Stromal cell of bone marrow (primary cell): Measurements from ENCODE around the gene CPNE8.
A peak's percentile ranks its signal among the peaks of the same experiment; 100 is the strongest.

Experiments
- DNase-seq: peaks from one replicate; pipeline ENCODE4 v3.0.0-alpha.2; 2012; ENCODE audit warnings: low read depth

CPNE8 gene

DNA sequence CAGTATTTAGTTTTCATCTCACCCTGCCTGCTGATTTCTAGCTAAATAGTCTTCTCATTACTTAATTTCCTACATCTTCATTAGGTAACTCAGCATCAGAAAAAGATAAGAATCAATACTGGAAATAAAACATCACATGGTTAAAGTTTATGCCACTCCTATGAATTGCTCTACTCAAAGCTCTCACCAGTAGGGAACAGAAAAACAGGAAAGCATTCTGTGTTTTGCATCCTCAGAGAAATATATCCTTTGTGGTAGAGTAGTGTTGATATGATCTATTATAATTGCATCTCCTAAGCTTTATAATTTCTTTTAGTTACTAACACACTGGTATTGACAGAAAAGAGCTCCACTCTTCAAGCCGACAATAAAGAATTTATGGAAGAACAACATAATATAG lies 9.9 kb downstream of the CPNE8 start:
- DNase-seq: no peak

DNA sequence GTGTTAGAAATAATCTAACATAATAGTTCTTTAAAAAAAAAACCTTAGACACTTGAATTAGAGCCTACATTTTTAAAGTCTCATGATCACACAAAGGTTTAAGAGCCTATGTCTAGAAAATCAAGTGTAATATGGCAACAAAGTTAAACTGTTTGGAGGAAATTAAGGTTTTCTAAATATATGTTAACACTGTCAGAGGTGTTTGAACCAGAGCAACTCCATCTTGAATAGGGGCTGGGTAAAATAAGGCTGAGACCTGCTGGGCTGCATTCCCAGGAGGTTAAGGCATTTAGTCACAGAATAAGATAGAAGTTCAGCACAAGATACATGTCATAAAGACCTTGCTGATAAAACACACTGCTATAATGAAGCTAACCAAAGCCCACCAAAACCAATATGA lies 12.4 kb downstream of the CPNE8 start:
- DNase-seq: no peak

DNA sequence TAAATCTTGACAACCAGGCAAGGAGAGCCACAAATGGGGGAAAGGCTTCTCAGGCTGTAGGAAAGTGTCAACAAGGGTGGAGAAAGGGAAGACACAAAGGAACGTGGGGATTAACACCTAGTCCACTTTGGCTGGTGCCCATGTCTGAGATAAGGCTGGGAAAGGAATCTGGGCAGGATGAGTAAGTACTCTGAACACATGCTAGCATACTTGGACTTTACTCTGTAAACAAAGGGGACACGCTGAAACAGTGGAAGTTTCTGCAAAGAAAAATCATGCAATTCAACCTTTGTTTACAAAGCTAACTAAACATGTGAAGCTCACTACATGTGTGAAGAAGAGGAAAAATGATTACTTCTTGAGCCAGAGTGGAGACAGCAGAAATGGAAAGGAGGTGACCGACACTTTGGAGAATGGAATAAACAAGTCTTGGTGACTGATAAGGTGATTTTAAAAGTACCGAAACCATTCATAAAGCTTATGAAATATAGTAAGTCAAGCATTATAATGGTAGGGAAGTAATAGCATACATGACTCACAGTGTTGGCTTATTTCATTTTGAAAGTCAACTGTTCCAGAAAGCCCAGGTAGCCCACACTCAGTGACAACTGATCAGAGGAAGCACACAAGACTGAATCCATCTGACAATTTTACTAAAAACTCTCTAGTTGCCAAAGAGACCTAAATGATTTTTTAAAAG lies 13.2 kb downstream of the CPNE8 start:
- DNase-seq: no peak

DNA sequence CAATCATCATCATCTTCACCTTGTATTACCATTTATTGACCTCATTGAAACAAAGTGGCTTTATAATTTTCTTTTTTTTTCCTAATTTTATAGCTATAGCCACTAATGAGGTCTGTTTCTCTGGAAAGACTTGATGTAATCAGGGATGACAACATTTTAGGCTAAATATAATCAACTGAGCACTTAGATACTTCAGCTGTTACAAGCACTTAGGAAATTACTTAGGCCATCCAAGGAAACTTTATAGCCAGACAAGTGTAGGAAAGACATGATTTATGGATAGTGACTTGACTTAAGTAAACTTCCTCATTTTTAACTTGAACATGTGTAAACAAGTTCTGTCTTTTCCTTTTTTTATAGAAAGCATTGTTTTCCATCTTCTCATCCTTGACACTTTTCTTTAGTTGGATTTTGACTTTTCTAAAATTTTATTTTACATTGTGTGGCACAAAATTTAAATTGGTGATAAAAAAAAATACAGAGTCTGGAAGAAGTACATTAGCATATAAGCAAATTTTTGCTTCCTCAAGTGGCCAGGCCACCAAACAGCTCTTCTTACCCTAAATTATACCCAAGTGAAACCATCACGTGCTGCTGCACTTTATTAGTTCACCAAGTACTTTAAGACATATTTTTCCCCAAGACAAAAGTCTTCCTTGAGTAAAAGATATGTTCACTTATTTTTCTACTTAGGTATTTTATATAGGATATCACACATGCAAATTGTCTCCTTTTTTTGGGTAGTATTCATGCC lies 15.1 kb downstream of the CPNE8 start:
- DNase-seq: no peak

DNA sequence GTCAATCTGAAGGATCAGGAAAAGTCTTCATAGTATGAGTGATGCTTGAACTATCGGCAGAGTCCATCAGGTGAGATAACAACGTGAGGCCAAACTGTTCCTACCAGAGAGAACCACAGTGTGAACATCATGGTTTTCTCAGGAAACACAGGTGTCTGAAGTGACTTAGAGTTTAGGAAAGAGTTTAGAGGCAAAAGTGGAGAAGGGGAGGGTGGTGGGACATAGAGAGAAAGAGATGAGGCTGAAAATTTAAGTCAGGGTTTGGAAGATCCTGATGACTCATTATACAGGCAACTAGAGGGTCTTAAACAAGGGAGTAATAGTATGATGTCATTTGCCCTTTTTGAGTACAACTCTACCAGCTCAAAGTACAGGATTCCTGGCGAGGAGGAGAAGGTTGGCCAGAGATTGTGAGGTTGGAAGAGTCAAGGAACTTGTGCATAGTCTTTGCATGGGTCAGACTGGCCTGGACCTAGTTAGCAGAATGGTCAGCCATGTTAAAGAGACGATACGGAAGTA lies 16.0 kb downstream of the CPNE8 start:
- DNase-seq: no peak

DNA sequence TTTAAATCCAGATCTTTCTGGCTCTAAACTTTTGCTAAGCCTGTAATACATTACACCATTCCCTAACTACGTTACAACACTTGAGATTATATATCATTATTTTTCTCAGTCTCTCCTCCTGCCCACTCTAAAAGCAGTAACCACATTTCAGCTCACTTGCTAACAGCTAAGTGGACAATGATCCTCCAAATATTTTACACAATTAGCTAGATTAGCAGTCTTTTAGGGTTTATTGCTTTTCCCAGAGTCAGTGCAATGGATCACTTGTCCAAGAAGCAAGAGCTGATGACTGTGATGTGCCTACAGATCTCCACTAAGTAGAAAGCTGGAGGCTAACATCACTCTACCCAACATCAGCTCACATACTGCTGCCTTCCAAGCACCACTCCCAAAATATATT lies 17.6 kb downstream of the CPNE8 start:
- DNase-seq: no peak

DNA sequence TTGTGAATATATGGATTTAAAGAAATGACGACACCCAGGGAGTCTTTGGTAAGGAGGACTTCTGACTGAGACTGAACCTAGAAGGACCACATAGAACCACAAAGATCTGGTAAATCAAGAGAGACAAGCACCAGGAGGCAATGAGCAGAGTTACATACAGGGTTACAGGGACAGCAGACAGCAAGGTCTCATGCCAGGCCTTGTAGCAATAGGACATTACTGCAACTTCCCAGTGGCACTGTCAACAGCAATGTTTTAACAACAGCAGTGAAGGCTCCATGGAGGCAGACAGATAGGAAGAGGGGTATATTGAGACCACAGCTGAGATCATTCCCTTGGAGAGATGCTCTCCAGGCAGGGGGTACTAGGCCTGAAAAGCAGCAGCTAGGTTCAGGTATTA lies 18.5 kb downstream of the CPNE8 start:
- DNase-seq: no peak

DNA sequence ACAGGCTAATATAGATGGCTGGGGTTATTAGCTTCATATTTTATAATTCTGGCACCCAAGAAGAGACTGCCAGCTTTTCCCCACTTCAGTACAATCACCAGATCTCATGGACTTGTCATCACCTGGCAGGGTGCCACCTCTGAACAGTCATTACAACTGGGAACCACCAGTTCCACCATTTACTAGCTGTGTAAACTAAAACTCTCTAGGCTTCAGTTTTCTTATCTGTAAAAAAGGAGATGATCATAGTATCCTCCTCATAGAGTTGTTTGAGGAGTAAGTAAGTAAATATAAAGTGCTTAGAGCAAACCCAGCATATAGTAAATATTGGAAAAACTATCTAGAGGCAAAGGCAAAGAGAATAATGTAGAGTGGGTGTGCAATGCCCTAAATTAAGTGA lies 19.3 kb downstream of the CPNE8 start:
- peak; percentile 76 for DNase-seq

DNA sequence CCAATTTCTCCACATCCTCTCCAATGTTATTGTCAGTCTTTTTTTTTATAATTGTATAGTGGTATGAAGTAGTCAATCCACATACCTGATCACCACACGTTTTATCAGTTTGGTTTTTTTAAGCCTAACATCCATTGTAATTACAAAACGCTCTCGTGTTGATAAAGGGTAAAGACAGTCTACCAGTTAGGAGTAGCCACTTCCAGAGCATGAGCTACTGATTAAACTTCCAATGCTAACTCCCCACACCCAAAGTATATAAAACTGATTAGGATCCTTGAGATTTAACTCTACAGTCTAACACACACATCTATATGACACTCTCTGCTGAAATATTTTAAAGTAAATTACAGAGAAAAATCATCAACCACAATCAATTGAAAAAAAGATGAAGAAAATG lies 20.7 kb downstream of the CPNE8 start:
- DNase-seq: no peak

DNA sequence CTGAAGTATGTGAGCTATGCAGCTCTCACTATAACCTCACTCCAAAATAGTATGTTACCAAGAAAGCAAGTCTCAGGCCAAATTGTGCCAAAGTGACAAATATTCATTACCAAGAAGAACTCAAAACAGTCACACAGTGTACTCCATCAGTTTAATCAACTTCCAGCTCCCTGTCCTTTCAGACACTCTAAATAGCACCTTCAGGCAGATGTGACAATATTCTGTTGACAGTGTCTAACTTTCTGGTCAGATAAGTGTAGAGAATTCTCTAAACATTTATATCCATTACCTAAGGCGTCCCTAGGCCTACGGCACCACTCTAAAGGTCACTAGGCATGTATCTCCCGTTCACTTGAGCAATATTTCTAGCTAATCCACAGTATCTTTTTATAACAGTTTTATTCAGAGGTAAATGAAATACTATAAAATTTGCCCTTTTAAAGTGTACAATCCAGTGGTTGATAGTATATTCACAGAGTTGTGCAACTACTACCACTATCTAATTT lies 21.7 kb downstream of the CPNE8 start:
- no peak for DNase-seq

DNA sequence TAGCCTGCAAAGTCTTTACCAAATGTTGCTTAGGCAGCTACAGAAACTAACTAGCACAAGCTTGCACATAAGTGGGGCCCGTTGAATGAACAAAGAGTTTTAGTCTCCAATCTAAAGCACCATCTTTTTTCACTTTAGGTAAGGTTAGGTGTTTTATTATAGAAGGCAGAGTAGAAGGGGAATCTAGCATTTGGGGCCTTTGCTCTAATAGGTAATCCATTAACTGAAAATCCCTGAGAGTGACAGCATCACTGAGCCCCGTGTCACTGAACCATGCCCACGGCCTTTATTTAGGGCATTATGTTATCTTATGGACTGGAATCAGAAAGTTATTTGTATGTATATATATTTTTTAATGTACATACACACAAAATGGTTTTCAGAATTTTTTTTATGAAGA lies 25.1 kb downstream of the CPNE8 start:
- DNase-seq: no peak

DNA sequence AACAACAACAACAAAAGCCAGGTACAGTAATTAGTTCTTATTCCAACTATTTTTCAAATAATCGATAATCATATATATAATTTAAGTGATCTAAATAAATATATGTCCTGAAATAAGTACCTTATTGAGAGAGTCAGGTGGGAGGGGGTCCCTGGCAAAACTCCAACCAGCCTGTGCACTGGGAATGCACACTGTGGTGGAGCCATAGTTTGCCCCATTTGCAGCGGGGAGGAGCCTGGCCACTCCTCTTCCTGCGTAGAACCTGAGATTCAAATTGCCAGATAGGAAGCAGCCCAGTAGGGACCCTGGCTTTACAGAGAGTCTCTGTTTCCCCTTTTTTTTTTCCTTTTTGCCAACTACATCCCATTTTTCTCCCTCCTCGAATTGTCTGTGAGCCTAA lies 26.4 kb downstream of the CPNE8 start:
- DNase-seq: no peak

DNA sequence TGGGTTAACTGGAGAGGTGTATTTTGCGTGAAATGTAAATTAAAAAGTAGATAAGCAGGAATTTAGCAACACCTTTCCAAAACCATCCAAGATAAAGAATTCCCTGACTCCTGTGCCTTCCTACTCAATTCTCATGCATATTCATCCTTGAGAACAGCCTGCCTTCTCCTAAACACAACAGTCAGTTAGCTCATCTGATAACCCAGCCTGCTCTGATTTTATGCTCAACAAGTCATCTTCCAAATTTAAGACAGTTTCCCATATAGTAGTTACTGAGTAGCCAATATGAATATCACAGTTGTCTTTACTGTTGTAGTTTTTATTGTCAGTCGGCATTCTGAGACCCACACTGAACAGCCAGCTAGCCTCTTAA lies 27.1 kb downstream of the CPNE8 start:
- DNase-seq: no peak

DNA sequence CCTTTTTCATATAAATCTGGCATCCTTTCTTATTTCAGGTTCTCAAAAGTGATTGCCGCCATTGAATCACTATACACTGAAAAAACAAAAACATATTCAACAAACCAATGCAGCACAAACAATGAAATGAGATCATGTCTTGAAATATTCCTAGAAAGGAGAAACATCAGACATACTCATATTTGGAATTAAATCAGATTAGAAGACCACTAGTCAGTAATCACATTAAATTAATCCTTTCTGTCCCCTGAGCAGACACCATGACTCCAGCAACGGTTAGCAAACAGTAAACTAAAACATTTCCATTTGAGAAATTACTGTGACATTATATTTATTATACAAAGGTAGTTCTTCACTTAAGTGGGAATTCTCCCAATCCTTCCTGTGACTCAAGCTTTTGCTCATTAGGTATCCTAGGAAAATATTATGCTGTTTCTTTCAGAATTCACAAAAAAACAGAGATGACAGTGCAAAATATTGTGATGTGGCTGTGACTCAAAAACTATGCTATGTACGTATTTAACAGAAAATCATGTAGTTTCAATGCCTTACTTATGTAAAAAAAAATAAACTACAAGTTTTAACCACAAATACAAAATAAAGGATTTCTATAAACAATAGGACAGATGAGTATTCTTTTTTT lies 29.7 kb downstream of the CPNE8 start:
- peak; percentile 22 for DNase-seq

DNA sequence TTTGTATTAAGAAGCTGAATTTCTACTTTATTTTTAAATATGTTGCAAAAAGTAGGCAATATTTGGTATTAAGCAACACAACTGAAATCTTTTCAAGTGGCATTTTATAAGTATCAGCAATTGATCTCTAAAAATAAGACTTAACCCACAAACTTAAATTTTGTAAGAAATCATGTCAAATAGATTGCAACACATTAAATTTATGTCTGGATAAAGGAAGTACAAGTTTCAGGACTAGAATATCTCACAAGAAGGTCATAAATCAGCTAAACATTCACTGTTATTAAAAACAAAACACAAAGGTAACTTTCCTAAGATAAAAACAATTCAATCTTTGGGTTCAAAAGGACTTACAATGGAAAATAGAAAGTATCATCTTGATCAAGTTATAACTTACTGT lies 32.8 kb downstream of the CPNE8 start:
- DNase-seq: no peak

DNA sequence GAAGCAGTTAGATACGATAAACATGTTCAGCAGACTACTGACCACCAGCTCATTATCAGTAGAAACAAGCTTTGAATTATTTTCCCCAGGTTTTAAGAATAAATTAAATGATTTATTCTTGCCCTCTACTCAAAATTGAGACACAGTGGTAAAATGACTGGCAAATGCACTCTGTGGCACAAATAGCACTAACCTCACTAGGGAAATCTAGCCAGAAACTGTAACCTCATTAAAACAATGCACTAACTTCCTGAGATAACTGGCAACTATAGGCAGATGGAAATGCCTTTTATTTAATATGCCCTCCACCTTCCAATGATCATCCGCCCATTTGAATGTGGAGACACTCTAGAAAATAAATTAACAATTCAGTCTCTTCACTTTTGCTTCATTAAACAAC lies 33.2 kb downstream of the CPNE8 start:
- no peak for DNase-seq

DNA sequence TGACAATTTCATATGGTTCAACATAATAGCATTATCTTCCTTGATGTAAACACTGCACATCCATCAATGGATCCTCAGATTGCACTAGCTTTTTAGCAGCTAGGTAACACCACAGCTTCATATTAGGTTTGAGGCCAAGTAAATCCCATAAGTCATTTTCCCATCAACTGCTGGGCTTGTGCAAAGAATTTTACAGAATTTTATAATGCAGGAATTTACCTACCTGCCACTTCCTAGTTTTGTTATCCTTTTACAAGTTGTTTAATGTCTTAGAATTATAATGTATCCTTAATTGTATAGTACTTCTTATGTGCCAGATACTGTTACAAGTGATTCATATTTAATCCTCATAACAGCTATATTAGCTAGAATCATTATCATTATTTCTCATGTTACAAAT lies 36.4 kb downstream of the CPNE8 start:
- no peak for DNase-seq

DNA sequence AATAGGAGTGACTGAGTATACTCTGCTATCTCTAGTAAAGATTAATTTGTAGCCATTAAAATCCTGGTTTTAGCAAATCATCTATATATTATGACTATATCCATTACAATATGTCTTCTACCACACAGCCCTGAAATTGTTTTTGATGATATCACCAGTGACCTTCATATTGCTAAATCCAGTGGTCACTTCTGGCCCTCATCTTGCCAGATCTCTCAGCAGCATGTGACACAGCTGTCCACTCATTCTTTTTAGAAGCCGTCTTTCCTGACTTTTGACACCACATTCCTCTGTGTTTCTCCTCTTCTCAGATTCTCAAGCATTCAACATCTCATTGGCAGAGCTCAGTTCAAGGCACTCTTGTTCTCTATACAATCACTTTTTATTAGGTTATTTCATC lies 54.9 kb downstream of the CPNE8 start:
- DNase-seq: peak; percentile 28

DNA sequence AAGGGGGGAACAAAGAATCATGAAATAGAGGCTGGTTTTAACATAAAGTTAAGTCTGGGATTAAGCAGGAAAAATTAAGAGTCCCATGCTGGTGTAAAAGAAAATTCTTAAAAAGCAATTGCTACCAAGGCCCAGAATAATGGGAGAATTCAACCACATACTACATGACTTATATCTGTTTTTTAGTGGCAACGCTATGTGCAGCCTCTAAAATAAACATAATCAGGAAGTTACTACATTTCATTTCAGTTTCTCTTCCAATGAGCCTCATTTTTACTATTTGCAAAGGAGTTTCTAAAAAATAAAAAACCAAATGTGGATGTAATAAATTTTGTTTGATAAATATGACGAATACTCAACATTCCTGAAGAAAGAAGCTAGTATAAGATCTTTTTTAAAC lies 58.1 kb downstream of the CPNE8 start:
- DNase-seq: no peak

DNA sequence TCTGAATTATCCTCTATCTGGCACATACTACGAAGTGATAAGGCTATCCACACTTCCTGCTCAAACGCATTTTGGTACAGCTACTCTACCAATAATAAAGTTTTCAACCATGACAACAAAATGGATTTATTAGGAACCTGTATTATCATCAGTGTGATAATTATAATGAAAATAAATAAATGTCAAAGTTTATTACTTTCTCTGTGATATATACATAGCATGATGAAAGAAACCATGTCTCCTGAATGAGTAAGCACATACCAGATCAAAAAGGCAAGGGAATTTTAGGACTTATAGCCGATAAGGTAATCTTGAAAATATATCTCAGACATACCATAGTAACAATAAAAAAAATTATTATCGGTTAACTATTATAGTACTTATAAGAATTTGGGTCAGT lies 61.1 kb downstream of the CPNE8 start:
- no peak for DNase-seq

DNA sequence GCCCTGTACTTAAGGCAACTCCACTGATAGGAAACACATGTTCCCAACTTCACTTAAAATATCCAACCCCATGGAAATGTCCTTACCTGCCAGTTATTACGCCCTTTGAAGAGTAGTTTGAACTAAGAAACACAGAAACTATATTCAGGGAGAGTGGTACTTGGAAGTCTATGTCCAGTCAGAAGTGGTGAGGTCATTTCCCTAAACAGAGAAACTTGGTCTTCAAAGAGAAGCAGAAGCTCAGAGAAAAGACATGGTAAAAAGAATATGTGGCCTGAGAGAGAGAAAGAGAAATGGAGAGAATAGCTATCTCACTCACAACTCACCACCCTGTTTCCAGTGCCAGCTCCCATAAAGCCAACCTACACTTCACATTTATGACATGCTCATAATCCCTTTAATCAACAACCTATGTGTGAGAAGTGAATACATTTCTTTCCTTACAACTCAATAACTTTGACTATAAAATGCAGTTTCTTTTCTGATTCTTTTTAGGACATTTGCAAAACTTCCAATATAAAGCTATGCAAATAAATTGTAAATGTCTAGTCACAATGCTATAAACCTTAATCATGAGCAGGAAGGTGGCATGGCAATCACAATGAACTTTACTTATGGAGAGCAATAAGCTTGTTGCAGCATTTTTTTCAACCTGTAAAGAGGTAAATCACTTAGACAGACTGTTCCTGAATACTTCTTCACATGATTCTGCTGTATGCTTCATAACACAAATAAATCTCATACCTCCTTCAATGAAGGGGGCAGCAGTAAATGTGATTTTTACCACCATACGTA lies 67.1 kb downstream of the CPNE8 start:
- no peak for DNase-seq

DNA sequence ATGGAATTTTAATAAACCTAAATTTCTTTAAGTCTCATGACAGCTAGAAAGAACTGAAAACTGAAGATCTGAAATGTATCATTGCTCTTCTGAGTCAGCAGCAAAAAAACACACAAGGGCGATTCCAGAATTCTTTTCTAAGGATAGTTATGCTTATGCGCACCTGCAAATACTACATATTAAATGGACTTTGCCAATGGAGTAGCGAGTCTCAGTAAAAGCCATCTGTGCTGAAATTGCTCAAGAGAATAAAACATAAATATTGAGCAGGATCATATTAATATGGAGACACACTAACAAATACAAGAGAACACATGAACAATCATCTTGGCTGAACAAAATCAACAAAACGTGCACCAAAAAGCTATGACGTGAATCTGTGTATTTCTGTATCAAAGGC lies 73.7 kb downstream of the CPNE8 start:
- DNase-seq: no peak
